ENCODE measurements around the gene GALNTL6. TPM values are rescaled to one million over a fixed set of nuclear protein-coding genes. Genes with fewer than 3 reads are reported as not detected.
A peak's percentile ranks its signal among the peaks of the same experiment; 100 is the strongest.

GALNTL6 gene
- total and polyA plus RNA-seq, 9 of the 15 experiments (the other 6 are each of a cell fraction or from before 2014, with no cell fraction given): 0.18 to 0.50 (median 0.29) TPM

DNA sequence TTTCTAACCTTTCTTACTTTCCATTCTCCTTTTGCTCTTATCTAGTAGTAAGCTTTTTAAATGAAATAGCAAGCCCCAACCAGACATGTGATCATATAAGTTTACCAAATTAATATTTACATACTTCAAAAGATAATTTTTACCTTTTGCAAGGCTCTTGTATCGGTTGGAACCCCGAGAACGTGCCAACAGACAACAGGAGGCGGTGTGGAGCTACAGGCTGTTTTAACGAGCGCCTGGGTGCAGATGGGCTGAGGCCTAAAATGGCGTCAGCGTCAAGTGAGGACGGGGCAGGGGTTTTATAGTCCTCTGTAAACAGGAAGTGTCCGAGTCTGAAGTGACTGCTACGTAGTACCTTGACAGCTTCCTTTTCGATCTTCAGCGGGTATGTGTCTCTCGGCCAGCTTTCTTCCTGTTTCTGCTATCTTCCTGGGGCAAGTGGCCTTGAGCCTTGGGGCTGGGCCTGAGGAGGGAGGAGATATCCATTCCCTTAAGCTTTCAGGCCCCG, 342.7 kb downstream of the GALNTL6 start (continued):
- TF ChIP-seq MYC (IDR thresholded peaks at IDR 0.05; ENCODE audit: low read depth, low read length): peak; percentile 49; the same call in 1 of the 2 replicates
- TF ChIP-seq MYC (CRISPR knock-in tag; IDR thresholded peaks at IDR 0.05; ENCODE audit: borderline replicate concordance, low read depth): no peak
- TF ChIP-seq, protein P1, sequence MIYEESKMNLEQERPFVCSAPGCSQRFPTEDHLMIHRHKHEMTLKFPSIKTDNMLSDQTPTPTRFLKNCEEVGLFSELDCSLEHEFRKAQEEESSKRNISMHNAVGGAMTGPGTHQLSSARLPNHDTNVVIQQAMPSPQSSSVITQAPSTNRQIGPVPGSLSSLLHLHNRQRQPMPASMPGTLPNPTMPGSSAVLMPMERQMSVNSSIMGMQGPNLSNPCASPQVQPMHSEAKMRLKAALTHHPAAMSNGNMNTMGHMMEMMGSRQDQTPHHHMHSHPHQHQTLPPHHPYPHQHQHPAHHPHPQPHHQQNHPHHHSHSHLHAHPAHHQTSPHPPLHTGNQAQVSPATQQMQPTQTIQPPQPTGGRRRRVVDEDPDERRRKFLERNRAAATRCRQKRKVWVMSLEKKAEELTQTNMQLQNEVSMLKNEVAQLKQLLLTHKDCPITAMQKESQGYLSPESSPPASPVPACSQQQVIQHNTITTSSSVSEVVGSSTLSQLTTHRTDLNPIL (CRISPR knock-in tag; IDR thresholded peaks at IDR 0.05): no peak
- peak; percentile 88 for TF ChIP-seq TAF1 (IDR thresholded peaks at IDR 0.05; ENCODE audit: control insufficient read depth, extremely low read depth, insufficient read depth, low read length, severe bottlenecking)
- TF ChIP-seq SMAD2 (IDR thresholded peaks at IDR 0.05; ENCODE audit: low read depth, low read length): no peak
- TF ChIP-seq, protein P2, sequence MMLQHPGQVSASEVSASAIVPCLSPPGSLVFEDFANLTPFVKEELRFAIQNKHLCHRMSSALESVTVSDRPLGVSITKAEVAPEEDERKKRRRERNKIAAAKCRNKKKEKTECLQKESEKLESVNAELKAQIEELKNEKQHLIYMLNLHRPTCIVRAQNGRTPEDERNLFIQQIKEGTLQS (IDR thresholded peaks at IDR 0.05): peak; percentile 28; the same call in 1 of the 2 replicates
- TF ChIP-seq, protein P2 (CRISPR knock-in tag; conservative IDR thresholded peaks at IDR 0.05): no peak
- TF ChIP-seq ZFX (CRISPR knock-in tag; IDR thresholded peaks at IDR 0.05): peak; percentile 84
- TF ChIP-seq TCFL5 (CRISPR knock-in tag; conservative IDR thresholded peaks at IDR 0.05): no peak
- no peak for TF ChIP-seq MTF1 (CRISPR knock-in tag; IDR thresholded peaks at IDR 0.05; ENCODE audit: borderline replicate concordance)
- TF ChIP-seq, protein P3, sequence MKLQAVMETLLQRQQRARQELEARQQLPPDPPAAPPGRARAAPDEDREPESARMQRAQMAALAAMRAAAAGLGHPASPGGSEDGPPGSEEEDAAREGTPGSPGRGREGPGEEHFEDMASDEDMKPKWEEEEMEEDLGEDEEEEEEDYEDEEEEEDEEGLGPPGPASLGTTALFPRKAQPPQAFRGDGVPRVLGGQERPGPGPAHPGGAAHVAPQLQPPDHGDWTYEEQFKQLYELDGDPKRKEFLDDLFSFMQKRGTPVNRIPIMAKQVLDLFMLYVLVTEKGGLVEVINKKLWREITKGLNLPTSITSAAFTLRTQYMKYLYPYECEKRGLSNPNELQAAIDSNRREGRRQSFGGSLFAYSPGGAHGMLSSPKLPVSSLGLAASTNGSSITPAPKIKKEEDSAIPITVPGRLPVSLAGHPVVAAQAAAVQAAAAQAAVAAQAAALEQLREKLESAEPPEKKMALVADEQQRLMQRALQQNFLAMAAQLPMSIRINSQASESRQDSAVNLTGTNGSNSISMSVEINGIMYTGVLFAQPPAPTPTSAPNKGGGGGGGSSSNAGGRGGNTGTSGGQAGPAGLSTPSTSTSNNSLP (IDR thresholded peaks at IDR 0.05; ENCODE audit: borderline replicate concordance, low read depth, low read length): no peak
- TF ChIP-seq PPARD (CRISPR knock-in tag; IDR thresholded peaks at IDR 0.05): no peak
- TF ChIP-seq ZNF583 (CRISPR knock-in tag; IDR thresholded peaks at IDR 0.05): no peak
- no peak for TF ChIP-seq BCOR (IDR thresholded peaks at IDR 0.05)
- no peak for TF ChIP-seq NR1H2 (CRISPR knock-in tag; IDR thresholded peaks at IDR 0.05)
- TF ChIP-seq LCOR (CRISPR knock-in tag; IDR thresholded peaks at IDR 0.05): 0 out of 2 replicates have a peak, but pooled peaks have one; percentile 34
- TF ChIP-seq MYNN (IDR thresholded peaks at IDR 0.05): no peak
- no peak for TF ChIP-seq MYNN (CRISPR knock-in tag; IDR thresholded peaks at IDR 0.05)
- TF ChIP-seq NBN (IDR thresholded peaks at IDR 0.05; ENCODE audit: low read depth): peak; percentile 82
- TF ChIP-seq ZNF644 (tag; IDR thresholded peaks at IDR 0.05; ENCODE audit: low read depth): no peak
- TF ChIP-seq, protein P4, sequence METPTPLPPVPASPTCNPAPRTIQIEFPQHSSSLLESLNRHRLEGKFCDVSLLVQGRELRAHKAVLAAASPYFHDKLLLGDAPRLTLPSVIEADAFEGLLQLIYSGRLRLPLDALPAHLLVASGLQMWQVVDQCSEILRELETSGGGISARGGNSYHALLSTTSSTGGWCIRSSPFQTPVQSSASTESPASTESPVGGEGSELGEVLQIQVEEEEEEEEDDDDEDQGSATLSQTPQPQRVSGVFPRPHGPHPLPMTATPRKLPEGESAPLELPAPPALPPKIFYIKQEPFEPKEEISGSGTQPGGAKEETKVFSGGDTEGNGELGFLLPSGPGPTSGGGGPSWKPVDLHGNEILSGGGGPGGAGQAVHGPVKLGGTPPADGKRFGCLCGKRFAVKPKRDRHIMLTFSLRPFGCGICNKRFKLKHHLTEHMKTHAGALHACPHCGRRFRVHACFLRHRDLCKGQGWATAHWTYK (CRISPR knock-in tag; IDR thresholded peaks at IDR 0.05): no peak
- TF ChIP-seq ZNF354B (CRISPR knock-in tag; IDR thresholded peaks at IDR 0.05): no peak
- no peak for TF ChIP-seq SRSF1 (IDR thresholded peaks at IDR 0.05; ENCODE audit: low read depth, low read length)
- no peak for TF ChIP-seq EGR1 (conservative IDR thresholded peaks at IDR 0.05)

All from K562 (cell line).